Tibial artery (tissue), 4 donors: ENCODE data around the gene KCNQ1.

Source experiments
- DNase-seq, 2 donors: peaks; one replicate each; pipeline ENCODE4 v3.0.0-alpha.2; 2019
- H3K27ac ChIP-seq, 2 donors: fragments of 200-600 bp; sonication (generic) in 1 of 2; 1 replicate in 1 of 2; 2 replicates in 1 of 2; pipeline ENCODE4 v1.5.1; 2018 to 2019; ENCODE audit warnings: mild to moderate bottlenecking in 1 of 2
- H3K27me3 ChIP-seq, 2 donors: fragments of 200-600 bp; sonication (generic) in 1 of 2; one replicate each; pipeline versions ENCODE4 v1.5.1 to v1.6.0; 2016 to 2019
- H3K36me3 ChIP-seq, 3 donors: fragments of 200-600 bp; sonication (generic) in 2 of 3; one replicate each; pipeline ENCODE4 v1.5.1; 2016 to 2019; ENCODE audit warnings: mild to moderate bottlenecking in 2 of 3
- H3K4me1 ChIP-seq, 4 donors: fragments of 200-600 bp; sonication (generic) in 2 of 4; 1 replicate in 3 of 4; 2 replicates in 1 of 4; pipeline ENCODE4 v1.5.1; 2016 to 2019
- H3K4me3 ChIP-seq, 2 donors: fragments of 200-600 bp; sonication (generic) in 1 of 2; 1 replicate in 1 of 2; 2 replicates in 1 of 2; pipeline ENCODE4 v1.5.1; 2018 to 2019; ENCODE audit warnings: mild to moderate bottlenecking in 2 of 2
- H3K9me3 ChIP-seq, 3 donors: fragments of 200-600 bp; sonication (generic) in 1 of 3; one replicate each; pipeline ENCODE4 v1.5.1; 2016 to 2019
- intact Hi-C: fragments of 100-400 bp; cut with DNase I; formaldehyde crosslinking; loops from one replicate; pipeline ENCODE4 v1.15.0; 2023; ENCODE audit warnings: low total_unique reads
- TF ChIP-seq, protein P1 (sequence below), 2 experiments: fragments of 200-600 bp in 1 of 2; fragments of 450-650 bp in 1 of 2; IDR thresholded peaks; one replicate each; pipeline ENCODE4 v1.5.1; 2017 to 2019; ENCODE audit warnings: antibody characterized with exemption in 2 of 2, mild to moderate bottlenecking in 1 of 2, moderate library complexity in 1 of 2

Gene KCNQ1

DNA sequence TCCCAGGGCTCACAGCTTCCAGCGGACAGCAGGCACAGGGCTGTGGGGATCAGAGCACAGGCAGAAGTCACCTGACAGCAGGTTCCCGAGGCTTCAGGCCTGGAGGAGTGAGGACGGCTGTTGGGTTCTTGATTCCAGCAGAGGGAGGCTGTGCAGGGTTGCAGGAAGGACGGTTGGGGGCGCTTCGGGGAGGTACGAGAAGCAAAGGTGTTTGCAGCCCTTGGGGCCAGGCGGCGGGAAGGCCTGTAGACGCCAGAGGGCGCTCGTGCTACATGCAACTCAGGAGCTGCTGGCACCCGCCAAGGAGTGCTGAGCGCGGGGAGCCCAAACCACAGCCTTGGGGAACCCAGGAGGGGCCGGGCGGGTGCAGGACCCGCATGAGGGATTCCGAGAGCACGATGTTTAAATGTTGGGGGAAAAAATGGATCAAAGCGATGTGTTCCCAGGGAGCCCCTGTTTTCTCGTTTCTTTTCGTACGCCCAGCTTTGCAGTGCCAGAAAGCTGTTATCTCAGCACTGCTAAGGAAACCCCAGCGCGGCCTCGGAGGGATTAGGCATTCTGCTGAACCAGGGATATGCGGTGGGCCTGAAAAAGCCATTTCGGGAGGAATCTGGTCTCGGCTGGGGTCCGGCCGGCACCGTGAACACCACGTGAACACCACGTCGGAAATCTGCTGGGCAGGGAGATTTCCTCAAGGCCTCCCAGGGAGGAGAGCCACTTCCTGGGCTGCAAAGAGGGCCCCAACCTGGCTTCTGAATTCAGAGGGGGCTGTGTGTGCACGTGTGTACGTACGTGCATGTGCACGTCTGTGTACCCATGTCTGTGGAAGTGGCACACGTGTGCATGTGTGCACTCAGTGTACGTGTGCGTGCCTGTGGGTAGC, 88.1 kb downstream of the KCNQ1 start:
- Histone ChIP-seq H3K4me3 (peak overlapping the region in 1 of 2 donors; percentile 36), H3K9me3 (no peaks in the 10 kb centered on the region), H3K27ac (no peak overlapping the region), H3K36me3 (no peaks in the 10 kb centered on the region), H3K4me1 (peaks cover 0 to 10% (median 5%) of the 10 kb centered on the region in 4 donors), H3K27me3 (peaks cover 0 to 43% of the 10 kb centered on the region in 2 donors)
- TF ChIP-seq, protein P1, sequence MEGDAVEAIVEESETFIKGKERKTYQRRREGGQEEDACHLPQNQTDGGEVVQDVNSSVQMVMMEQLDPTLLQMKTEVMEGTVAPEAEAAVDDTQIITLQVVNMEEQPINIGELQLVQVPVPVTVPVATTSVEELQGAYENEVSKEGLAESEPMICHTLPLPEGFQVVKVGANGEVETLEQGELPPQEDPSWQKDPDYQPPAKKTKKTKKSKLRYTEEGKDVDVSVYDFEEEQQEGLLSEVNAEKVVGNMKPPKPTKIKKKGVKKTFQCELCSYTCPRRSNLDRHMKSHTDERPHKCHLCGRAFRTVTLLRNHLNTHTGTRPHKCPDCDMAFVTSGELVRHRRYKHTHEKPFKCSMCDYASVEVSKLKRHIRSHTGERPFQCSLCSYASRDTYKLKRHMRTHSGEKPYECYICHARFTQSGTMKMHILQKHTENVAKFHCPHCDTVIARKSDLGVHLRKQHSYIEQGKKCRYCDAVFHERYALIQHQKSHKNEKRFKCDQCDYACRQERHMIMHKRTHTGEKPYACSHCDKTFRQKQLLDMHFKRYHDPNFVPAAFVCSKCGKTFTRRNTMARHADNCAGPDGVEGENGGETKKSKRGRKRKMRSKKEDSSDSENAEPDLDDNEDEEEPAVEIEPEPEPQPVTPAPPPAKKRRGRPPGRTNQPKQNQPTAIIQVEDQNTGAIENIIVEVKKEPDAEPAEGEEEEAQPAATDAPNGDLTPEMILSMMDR (IDR thresholded peaks at IDR 0.05): peak; percentile 99 to 100
- DNase-seq: peak; percentile 84 to 92
- intact Hi-C loops: loop anchor here (1.0 to 5.0 kb wide), 2 partner anchors 159 to 355 kb away; no protein-coding TSS in a partner anchor

DNA sequence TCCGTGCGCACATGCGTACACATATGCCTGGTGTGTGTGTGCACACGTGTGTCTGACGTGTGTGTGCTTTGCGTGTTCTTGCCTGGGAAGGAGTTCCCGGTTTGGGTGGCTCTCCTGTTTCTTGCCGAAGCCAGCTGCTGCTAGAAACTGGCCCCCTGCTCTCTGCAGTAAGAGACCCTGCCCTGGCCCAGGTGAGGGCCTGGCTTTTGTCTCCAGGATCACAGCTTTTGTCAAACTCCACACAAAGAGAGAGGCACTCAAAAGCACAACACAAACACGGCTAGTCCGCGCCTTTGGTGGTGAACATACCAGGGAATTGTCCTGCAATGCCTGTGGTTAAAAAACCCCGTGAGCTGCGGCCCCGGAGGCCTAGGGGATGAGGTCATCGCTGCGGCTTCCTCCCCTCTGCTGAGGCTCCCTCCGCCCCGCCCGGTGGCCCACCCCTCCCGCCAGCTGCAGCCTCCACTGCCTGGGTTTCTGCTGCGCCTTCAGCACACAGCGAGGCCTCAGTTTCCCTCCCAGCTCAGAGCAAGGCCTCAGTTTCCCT, 88.9 kb downstream of the KCNQ1 start:
- TF ChIP-seq, protein P1 (IDR thresholded peaks at IDR 0.05): no peak
- H3K4me3 ChIP-seq: no peak overlapping the region
- intact Hi-C loops: loop anchor here (1.0 to 5.0 kb wide), 2 partner anchors 159 to 355 kb away; no protein-coding TSS in a partner anchor
- H3K36me3 ChIP-seq: no peaks in the 10 kb centered on the region
- no peaks in the 10 kb centered on the region for H3K9me3 ChIP-seq
- DNase-seq: peak; percentile 62 to 81
- peaks cover 0 to 36% of the 10 kb centered on the region in 2 donors for H3K27me3 ChIP-seq
- no peak overlapping the region for H3K27ac ChIP-seq
- peaks cover 0 to 10% (median 5%) of the 10 kb centered on the region in 4 donors for H3K4me1 ChIP-seq

DNA sequence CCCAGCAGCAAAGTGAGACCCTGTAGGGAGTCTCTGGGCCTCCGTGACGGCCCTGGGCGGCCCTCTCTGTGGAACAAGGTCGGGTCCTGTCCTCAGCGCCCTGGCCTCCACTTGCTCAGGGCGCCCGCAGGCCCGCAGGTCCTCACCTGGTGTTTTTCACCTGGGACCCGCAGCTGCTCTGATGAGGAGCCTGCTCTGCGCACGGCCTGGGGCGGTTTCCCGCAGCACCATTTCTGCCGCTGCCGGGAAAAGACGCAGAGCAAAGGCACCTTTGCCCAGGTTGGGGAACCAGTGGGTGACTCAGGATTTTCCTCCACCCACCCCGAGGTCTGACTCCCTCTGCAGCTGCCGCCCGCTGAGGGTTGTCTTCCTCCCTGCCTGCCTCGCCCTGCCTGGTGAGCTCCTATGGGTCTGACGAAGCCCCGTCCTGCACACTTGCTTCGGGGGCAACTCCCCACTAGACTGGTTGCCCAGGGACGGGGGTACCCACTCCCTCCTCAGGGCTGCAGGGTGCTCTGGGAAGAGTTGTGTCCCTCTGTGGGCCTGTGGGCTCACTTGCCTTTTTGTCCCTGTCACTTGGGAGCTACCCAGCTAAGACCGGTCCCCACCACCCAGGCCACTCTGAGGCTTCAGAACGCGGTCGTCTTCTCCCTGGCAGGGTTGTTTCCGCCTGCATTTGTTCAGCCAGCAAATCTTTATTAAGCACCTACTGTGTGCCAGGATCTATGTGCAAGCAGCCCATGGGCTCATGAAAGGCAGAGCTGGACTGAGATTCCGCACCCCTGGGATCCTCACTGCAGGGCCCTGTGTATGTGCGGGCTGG, 89.5 kb downstream of the KCNQ1 start:
- H3K27ac ChIP-seq: no peak overlapping the region

DNA sequence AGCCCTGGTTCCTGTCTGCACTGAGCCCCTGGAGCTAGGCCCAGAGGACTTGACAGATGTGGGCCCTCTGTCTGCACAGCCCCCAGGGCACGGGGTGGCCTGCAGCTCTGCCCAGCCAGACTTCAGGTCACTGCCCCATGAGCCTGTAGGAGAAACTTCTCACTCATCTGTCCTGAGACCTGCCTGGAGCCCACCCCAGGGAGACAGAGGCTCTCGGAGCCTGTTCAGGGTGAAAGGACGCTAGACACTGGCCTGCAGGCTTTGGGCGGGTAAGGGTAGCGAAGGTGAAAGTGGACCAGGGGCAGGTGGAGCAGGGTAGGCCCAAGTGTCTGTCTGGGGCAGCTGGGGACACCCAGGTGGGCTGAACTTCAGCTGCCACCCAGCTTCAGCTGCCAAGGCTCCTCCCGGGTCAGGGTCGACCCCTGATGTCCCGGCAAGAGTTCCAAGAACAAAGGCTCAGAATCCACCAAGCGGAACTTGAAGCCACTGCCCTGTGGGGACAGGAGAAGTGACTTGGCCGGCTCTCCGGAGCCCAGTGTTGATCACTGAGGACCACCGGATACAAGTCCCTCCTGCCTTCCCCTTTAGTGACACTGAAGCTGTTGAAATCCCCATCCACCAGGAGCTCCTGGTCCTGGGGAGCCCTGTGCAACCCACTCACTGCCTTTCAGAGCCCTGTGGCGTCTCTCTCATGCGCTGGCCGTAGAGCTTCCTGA, 90.3 kb downstream of the KCNQ1 start:
- peak in 1 of 2 donors; percentile 60 for DNase-seq
- intact Hi-C loops: loop anchor here (5.0 kb wide), 1 partner anchor 157 kb away; no protein-coding TSS in a partner anchor
- H3K36me3 ChIP-seq: no peaks in the 10 kb centered on the region

More for the DNA sequence above, 89.5 kb downstream of the KCNQ1 start:
- intact Hi-C loops: loop anchor here (5.0 kb wide), 1 partner anchor 158 kb away; no protein-coding TSS in a partner anchor
- Histone ChIP-seq H3K36me3 (no peaks in the 10 kb centered on the region), H3K9me3 (no peaks in the 10 kb centered on the region), H3K4me1 (peaks cover 0 to 10% (median 5%) of the 10 kb centered on the region in 4 donors), H3K27me3 (peaks cover 0 to 29% of the 10 kb centered on the region in 2 donors), H3K4me3 (no peak overlapping the region)
- TF ChIP-seq, protein P1 (IDR thresholded peaks at IDR 0.05): no peak
- peak in 1 of 2 donors; percentile 63 for DNase-seq

More for the DNA sequence above, 90.3 kb downstream of the KCNQ1 start:
- H3K4me3 ChIP-seq: no peak overlapping the region
- H3K27ac ChIP-seq: no peak overlapping the region
- TF ChIP-seq, protein P1 (IDR thresholded peaks at IDR 0.05): no peak
- H3K4me1 ChIP-seq: peaks cover 0 to 10% (median 5%) of the 10 kb centered on the region in 4 donors
- H3K9me3 ChIP-seq: no peaks in the 10 kb centered on the region
- H3K27me3 ChIP-seq: peaks cover 0 to 26% of the 10 kb centered on the region in 2 donors
